HG02759 (cell line): ENCODE results near the gene APOH.

Experiments used
- ATAC-seq: cut with Tn5 transposase; IDR thresholded peaks from one replicate; pipeline ENCODE4 v1.9.1; 2021; ENCODE audit warnings: mild to moderate bottlenecking, moderate library complexity; ENCODE audit not compliant: unreplicated experiment

APOH gene

GRCh38 chr17:66235377-66235994, 6.3 kb upstream of the APOH start:
- no peak for ATAC-seq

DNA sequence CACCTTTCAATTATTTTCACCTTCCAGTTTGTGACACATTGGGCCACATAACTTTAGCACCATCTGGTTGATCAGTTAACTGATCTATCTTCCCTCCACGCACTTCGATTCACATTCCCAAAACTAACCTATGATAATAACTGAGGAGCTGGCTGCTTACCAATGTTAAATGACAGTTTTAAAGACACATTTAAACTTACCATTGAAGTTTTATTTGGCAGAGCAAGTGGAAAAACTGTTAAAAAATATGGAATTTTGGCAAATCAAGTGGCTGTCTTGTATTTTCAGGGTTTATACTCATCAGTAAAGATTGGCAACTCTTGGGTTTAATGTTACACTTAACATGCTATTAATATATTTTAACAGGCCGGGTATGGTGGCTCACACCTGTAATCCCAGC, 5.4 kb upstream of the APOH start:
- no peak for ATAC-seq

DNA sequence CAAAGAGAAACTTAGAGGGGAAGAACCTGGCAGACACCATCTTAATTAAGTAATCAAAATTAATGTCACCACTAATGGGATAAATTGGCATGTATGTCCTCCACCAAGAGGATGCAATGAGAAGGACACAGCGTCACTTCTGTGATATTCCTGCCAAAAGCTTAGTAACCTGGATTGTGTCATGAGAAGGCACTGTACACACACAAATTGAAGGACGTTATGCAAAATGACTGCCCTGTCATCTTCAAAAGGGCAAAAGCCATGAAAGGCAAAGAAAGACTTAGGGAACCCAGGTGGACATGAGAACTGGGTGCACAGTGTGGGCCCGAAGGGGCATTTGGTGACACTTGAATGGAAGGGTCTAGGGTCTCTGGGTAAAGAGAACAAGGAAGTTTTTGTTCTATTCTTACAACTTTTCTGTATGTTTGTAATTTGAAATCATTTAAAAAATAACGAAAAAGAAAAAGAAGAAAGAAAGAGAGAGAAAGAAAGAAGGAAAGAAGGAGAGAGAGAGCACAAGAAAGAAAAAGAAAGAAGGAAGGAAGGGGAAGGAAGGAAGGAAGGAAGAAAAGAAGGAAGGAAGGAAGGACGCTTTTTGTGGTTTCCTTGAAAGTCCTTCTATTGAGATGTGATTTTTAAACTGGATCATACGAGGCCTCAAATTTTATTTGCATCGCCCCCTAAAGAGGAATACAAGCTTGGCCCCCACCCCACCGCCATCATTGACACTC, 4.0 kb upstream of the APOH start:
- no peak for ATAC-seq

DNA sequence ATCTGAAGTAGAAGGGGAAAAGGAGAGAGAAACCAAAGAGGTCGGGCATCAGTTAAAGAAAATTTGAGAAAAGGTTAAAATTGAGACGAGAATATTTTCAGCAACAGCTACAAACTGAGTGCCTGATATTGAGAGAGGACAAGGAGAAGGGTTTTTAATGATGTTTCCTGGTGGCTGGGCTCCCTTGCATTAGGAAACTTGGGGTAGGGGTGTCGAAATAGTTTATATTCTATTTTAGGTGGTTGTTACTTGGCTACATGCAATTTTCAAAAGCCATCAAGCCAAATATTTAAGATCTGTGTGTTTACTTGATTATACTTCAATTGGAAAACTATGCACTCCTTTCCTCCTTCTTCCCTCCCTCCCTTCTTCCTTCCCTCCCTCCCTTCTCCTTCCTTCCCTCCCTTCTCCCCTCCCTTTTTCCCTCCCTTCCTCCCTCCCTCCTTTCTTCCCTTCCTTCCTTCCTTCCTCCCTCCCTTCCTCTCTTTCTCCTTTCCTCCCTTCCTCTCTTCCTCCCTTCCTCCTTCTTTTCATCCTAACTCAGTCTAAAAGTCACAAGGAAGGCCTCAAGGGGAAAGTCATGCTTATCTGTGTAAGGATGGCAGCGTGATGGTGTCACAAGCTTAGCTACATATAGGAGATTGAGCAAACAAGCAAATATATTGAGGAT, 1.8 kb upstream of the APOH start:
- ATAC-seq = no peak

- ATAC-seq = no peak
Measured at GRCh38 chr17:66229783-66230538, 746 bp upstream of the APOH start.

DNA sequence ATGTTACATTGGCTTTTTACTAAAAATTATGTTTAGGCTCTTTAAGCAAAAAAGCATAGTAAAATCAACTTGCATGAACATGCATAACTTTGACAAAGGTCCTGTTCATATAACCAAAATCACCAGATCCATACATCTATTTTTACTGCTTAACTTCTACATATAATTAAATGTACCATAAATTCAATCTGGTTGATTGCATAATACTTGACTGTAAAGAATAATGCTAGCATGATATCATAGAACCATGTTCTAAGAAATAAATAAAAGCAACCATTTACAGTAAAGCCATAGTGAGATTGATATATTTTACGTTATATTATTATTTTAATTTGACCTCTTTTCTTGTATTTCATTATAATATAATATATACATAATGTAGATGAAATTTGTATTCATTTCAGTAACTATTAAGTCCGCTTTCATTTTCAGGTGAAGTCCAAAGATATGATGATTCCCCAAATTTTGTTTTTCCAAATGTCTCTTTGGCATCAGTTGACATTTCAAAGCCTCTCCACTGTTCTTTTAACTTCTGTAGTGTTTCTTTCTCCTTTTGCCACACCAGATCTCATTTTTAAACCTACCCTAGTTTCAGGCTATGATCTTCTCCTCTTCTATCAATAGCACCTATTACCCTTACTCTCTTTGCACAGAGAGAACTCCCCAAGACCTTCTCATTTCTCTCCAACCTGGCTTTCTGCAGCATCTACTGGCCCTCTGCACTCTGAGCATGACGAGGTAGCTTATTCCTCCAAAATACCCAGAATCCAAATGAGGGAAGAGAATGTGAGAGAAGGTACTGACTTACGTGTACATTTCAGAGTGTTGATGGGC, 1.8 kb downstream of the APOH start:
- no peak for ATAC-seq

- no peak for ATAC-seq
Measured at GRCh38 chr17:66222798-66223350, 6.3 kb downstream of the APOH start.

GRCh38 chr17:66221755-66222530, 7.3 kb downstream of the APOH start:
- no peak for ATAC-seq

- ATAC-seq = no peak
Measured at GRCh38 chr17:66221343-66221742, 7.9 kb downstream of the APOH start.

GRCh38 chr17:66220079-66220835, 9.0 kb downstream of the APOH start:
- ATAC-seq = no peak

DNA sequence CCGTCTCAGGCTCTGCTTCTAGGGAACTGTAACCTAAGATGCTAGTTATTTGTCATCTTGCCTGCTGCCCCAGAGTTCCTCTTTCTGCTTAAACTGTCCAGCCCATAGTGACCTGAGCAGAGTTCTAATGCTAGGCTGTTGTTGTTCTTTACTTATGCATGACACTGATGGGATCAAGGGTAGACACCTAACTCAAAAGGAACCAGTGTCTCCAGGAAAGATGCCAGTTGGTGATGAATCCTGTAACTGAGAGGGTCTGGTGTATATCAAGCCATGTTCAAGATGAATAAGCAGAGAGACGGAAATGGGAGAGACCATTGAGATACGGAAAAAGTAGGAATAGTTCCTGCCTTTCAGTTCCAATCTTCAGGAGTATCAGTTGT, 13.7 kb downstream of the APOH start:
- no peak for ATAC-seq

- ATAC-seq = no peak
Measured at GRCh38 chr17:66214884-66215528, 14.2 kb downstream of the APOH start.

GRCh38 chr17:66211047-66211810, 18.0 kb downstream of the APOH start:
- no peak for ATAC-seq

- ATAC-seq = no peak
Measured at GRCh38 chr17:66210208-66210574, 19.0 kb downstream of the APOH start.

- no peak for ATAC-seq
Measured at GRCh38 chr17:66207936-66208335, 21.3 kb downstream of the APOH start.

DNA sequence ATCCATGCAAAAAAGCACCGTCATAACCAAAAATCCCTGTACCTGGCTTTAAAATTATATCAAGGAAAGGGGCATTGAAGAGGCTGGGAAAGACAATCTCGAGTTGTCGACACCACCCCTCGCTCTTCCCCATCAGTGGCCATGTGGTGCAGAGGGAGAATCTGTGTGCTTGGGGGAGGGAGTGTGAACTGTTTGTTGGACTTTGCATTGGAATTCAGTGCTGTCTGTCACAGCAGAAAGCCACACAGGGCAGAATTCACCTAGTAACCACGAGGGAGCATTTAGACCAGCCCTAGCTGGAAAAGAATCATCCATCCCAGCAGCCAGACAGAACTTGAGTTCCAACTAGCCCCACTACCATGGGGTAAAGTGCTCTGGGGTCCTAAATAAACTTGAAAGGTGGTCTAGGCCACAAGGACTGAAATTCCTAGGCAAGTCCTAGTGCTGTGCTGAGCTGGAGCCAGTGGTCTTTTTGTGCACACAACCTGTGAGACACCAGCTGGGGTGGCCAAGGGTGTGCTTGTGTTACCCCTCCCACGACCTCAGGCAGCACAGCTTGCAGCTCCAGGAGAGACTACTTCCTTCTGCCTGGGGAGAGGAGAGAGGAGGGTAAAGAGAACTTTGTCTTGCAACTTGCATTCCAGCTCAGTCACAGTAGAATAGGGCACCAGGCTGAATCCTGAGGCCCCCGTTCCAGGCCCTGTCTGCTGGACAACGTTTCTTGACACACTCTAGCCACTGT, 25.8 kb downstream of the APOH start:
- ATAC-seq = no peak

- no peak for ATAC-seq
Measured at GRCh38 chr17:66200685-66201092, 28.5 kb downstream of the APOH start.
